Activated gamma-delta T cell (primary cell): ENCODE results near the gene COBL.
"Not testable (repeated sequence)": the region's sequence is repeated elsewhere in the genome, so short reads cannot be mapped to it uniquely, and the experiment has no call there.

Source experiments
- DNase-seq: peaks from one replicate; lab custom pipeline; 2025; lab: John Stamatoyannopoulos, UW

The COBL gene

DNA sequence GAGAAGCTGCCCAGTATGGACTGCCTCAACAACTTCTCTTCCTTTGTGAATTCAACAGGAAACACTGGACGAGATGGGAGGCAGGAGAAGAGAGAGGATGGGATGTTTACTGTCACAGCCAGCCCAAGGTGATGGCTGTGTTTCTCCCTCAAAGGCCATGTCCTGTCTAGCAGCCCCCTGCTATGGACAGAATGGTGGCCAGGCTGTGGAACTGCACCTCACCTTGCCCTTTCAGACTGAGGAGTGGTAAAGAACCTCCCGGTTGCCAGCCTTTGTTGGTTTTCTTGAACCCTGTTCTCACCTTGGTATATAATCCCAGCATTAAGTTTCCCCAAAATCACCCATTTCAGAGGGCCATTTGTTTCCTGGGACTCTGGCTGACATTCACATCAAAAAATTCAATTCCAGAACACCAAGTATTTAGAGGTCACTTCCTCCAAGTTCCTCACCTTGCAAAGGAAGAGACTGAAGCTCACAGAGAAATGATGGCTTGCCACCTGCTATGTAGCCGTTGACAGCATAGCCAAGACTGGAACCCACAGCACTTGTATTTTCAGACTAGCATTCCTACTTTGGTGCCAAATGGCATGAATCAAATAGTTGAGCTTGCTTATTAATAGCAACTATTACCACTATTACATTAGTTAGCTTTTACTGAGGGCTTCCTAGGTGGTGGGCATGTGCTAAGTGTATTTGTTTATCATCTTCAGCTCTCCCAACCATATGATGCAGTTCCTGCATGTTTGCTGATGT, 309.9 kb downstream of the COBL start:
- DNase-seq: no peak

DNA sequence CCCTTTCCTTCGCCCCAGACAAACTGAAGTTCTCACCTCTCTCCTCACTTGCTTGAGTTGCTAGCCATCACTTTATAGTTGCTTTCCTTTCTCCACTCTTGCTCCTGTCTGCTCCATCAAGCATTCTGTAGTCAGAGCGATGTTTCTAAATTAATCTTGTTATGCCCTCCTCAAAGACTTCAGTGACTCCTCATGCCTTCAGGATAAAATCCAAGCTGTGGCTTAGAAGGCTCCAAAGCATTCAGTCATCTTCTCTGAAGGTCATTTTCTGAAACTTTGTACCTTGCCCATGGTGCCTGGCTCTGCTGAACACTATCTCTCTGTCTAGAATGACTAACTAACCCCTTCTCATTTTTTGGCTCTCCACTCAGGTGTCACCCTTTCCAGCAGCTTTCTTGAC, 311.5 kb downstream of the COBL start:
- no peak for DNase-seq

DNA sequence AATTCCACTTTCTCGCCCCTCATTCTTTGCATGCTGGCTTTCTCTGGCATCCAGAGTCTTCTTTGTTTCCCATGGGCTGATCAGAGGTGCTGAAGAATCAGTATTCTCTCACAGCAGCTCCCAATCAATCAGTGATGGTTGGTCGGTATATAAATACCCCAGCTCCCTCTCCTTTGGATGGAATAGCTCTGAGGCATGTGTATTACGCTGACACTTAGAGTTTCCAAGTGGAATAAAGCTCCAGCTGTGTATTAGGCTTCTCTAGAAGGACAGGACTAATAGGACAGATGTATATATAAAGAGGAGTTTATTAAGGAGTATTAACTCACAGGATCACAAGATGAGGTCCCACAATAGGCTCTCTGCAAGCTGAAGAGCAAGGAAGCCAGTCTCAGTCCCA, 315.7 kb downstream of the COBL start:
- DNase-seq: no peak

DNA sequence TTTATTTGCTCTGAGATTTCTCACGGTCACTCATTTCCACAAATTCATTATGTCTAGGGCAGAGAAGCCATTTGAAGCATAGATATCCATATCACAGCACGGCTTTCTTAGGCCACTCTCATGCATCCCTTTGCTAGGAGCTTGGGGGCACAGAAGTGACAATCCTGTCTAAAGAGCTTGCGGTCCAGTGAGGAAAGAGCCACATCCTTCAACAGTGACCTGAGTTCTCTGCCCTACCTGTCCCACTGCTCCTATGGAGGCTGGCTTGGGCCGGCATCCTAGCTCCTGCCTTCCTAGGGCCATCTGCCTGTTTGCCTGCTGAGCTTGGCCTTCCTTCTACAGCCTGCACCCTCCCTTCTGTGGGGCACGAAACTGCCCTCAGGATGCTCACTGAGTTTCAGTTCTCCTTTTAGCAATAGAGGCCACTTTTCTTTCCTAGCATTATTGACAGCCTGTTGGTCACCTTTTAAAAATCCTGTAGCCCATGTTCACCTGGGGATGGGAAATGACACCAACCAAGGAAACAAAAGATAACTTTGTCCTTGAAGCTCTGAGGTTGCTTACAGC, 321.8 kb downstream of the COBL start:
- DNase-seq: no peak

DNA sequence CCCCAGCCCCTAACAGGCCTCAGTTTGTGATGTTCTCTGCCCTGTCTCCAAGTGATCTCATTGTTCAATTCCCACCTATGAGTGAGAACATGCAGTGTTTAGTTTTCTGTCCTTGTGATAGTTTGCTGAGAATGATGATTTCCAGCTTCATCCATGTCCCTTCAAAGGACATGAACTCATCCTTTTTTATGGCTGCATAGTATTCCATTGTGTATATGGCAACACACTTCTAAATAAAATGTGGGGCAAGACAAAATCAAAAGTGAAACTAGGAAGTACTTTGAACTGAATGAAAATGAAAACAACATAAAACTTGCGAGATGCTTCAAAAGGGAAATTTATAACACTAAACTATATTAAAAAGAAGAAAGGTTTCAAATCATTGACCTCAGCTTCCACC, 326.4 kb downstream of the COBL start:
- not testable (repeated sequence) for DNase-seq

DNA sequence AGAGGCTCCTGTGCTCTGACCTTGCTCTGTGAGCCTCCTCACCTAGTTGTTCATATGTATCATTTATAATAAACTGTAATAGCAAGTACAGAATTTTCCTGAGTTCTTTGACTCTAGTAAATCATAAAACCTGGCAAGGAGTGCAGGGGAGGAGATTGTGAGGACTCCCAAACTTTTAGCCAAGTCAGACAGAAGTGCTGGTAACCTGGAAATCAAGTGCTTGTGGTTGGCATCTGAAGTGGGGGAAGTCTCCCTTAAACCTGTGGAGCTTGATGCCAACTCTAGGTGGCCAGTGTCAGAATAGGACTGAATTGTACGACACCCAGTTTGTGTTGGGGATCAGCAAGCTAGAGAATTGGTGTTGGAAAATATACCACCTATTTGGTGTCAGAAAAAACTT, 327.6 kb downstream of the COBL start:
- no peak for DNase-seq

DNA sequence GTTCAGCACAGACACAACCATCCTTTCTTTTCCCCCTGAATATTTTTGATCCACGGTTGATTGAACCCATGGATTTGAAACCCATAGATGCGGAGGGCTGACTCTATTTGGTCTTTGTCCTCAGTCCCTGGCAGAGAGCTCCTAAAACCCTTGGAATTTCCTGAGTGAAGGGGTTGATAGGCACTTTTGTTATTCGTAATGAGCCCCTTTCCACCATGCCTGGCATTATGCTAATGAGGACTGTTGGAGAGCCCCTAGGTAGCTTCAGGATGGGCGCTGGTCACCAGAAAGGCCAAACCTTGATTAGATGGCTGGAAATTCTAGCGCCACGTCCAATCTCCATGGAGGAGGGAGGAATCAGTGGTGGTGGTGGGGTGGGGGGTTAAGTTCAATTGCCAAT, 328.1 kb downstream of the COBL start:
- DNase-seq: no peak

DNA sequence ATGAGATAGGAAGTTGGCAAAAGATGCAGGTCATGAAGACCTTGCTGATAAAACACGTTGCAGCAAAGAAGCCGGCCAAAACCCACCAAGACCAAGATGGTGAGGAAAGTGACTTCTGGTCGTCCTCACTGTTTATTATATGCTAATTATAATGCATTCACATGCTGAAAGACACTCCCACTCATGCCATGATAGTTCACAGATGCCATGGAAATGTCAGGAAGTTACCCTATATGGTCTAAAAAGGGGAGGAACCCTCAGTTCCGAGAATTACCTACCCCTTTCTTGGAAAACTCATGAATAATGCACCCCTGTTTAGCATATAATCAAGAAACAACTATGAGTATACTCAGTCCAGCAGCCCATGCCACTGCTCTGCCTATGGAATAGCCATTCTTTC, 331.5 kb downstream of the COBL start:
- no peak for DNase-seq

DNA sequence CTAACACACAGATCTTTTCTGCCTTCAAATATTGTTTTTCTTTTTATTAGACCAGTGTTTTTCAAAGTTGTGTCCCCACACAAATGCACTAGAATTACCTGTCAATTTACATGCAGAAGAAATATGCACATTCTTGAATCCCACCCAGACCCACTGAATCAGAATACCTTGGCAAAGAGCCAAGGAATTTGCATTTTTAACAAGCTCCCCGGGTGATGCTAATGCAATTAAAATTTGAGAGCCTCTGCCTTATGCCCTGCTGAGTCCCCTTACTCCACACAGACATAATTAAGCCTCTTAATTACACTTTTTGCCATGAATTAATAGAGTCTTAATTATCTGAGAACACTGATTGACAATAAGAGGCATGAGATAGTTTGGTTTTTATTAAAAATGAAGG, 332.8 kb downstream of the COBL start:
- no peak for DNase-seq

GRCh38 chr7:50982626-50983025, 334.0 kb downstream of the COBL start:
- no peak for DNase-seq

DNA sequence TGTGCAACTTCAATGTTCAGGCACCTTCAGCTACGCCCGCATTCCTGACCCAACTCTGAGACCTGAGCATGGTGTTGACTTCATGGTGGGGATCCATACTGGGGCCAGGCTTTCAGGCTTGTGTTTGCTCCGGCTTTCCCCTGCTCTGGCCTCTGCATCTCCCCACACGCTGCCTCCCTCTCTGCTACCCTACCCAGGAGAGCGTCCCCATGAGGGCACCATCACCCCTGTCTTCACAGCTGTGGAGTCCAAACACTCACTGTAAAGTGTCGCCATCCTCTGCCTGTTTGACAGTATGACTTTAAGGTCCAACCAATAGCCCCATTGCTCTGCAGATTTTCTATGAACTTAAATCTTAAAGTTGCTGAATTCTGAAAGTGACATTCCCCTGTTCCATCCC, 334.9 kb downstream of the COBL start:
- no peak for DNase-seq

- no peak for DNase-seq
These were observed 336.2 kb downstream of the COBL start for GRCh38 chr7:50980411-50980810.

GRCh38 chr7:50978633-50979215, 337.9 kb downstream of the COBL start:
- no peak for DNase-seq

GRCh38 chr7:50977421-50977820, 339.2 kb downstream of the COBL start:
- DNase-seq: no peak

- DNase-seq: no peak
These were observed 340.5 kb downstream of the COBL start for GRCh38 chr7:50976064-50976463.

DNA sequence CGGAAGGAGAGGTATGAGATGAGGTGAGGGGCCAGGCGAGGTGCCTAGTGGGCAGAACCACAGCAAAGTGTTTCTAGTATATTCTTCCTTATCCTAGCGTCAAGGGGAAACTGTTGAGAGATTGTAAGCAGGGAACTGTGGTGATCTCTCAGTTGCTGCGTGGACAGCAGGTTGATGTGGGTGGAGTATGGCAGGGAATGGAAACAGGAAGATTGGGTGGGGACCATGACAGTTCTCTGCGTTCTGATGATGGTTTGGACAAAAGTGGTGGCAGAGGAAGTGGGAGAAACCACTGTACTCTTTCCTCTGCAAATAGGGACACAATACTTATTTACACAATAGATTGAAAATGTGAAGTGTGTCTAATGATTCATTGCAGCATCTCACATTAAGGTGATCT, 342.4 kb downstream of the COBL start:
- DNase-seq: no peak

DNA sequence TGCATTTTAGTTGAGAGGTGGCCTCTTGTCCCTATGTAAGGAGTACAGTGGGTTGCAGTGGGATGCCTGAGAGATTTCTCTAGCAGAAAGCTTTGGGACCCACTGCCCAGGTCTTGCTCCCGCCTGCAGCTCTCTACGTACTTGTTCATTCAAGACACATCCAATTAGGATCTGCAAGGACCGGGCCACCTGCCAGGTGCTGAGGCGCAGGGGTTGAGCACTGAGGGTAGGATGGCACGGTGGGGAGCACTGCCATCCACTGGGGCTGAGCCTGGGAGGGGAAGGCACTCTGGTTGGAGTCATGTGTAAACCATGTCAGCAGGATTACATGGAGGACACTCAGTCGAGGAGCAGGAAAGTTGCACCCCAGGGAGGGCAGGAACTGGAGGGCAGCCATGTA, 342.8 kb downstream of the COBL start:
- no peak for DNase-seq

GRCh38 chr7:50970092-50970491, 346.5 kb downstream of the COBL start:
- DNase-seq: no peak
